OCI-LY1 (cell line): ENCODE measurements around the gene CPA3.
A peak's percentile ranks its signal among the peaks of the same experiment; 100 is the strongest.

Source experiments
- H2AFZ ChIP-seq: fragments of 200-600 bp; sonication (generic), shearing (Covaris generic); 2 replicates; pipeline ENCODE4 v1.6.0; 2014; ENCODE audit warnings: antibody characterized with exemption, mild to moderate bottlenecking, low read length
- H3F3A ChIP-seq: fragments of 200-600 bp; sonication (generic), shearing (Covaris generic); 2 replicates; pipeline ENCODE4 v1.6.0; 2014; ENCODE audit warnings: mild to moderate bottlenecking, antibody characterized with exemption, low read length, moderate library complexity; ENCODE audit not compliant: insufficient read depth
- H3K27ac ChIP-seq: fragments of 200-600 bp; sonication (generic); 2 replicates; pipeline ENCODE4 v1.5.1; 2014; ENCODE audit warnings: low read length, mixed run types, mild to moderate bottlenecking, low read depth; ENCODE audit not compliant: poor library complexity, severe bottlenecking
- H3K27me3 ChIP-seq: fragments of 200-600 bp; sonication (generic); 2 replicates; pipeline ENCODE4 v1.6.0; 2014; ENCODE audit warnings: antibody characterized with exemption, mild to moderate bottlenecking, low read length, moderate library complexity; ENCODE audit not compliant: insufficient read depth
- H3K36me3 ChIP-seq: fragments of 200-600 bp; sonication (generic); 2 replicates; pipeline ENCODE4 v1.6.1; 2014; ENCODE audit warnings: mild to moderate bottlenecking, antibody characterized with exemption, low read length, moderate library complexity, mixed read lengths; ENCODE audit not compliant: insufficient read depth
- H3K4me1 ChIP-seq: fragments of 200-600 bp; sonication (generic); 2 replicates; pipeline ENCODE4 v1.5.1; 2014; ENCODE audit warnings: mild to moderate bottlenecking, low read length, moderate library complexity; ENCODE audit not compliant: insufficient read depth, severe bottlenecking
- H3K4me2 ChIP-seq: fragments of 200-600 bp; sonication (generic), shearing (Covaris generic); 2 replicates; pipeline ENCODE4 v1.6.1; 2014; ENCODE audit warnings: low read length
- H3K4me3 ChIP-seq: fragments of 200-600 bp; sonication (generic); 2 replicates; pipeline ENCODE4 v1.5.1; 2014; ENCODE audit warnings: low read length, low read depth, mild to moderate bottlenecking, mixed read lengths; ENCODE audit not compliant: poor library complexity, severe bottlenecking
- H3K79me2 ChIP-seq: fragments of 200-600 bp; shearing (Covaris generic); 2 replicates; pipeline ENCODE4 v1.6.1; 2016; ENCODE audit warnings: mixed run types, low read length, mixed read lengths; ENCODE audit not compliant: insufficient read depth
- H3K9ac ChIP-seq: fragments of 200-600 bp; sonication (generic), shearing (Covaris generic); 2 replicates; pipeline ENCODE4 v1.6.1; 2014; ENCODE audit warnings: mild to moderate bottlenecking, low read length, mixed read lengths
- H3K9me2 ChIP-seq: fragments of 200-600 bp; sonication (generic), shearing (Covaris generic); 2 replicates; pipeline ENCODE4 v1.6.1; 2014; ENCODE audit warnings: low read depth, mild to moderate bottlenecking, low read length, mixed read lengths
- H3K9me3 ChIP-seq: fragments of 200-600 bp; shearing (Covaris generic); 2 replicates; pipeline ENCODE4 v1.6.1; 2014; ENCODE audit warnings: low read length, mixed read lengths
- H4K20me1 ChIP-seq: fragments of 200-600 bp; sonication (generic), shearing (Covaris generic); 2 replicates; pipeline ENCODE4 v1.6.0; 2016; ENCODE audit warnings: mild to moderate bottlenecking, low read length; ENCODE audit not compliant: insufficient read depth
- CTCF ChIP-seq: fragments of 200-600 bp; sonication (generic), shearing (Covaris generic); IDR thresholded peaks from 2 replicates; pipeline ENCODE4 v1.5.1; 2017; ENCODE audit warnings: mild to moderate bottlenecking, antibody characterized with exemption, low read length, moderate library complexity, mixed read lengths
- EZH2 ChIP-seq: fragments of 200-600 bp; sonication (generic), shearing (Covaris generic); IDR thresholded peaks from 2 replicates; pipeline ENCODE4 v1.8.0; 2017; ENCODE audit warnings: borderline replicate concordance, mixed run types, mild to moderate bottlenecking, antibody characterized with exemption, low read length, moderate library complexity, mixed read lengths

The CPA3 gene

DNA sequence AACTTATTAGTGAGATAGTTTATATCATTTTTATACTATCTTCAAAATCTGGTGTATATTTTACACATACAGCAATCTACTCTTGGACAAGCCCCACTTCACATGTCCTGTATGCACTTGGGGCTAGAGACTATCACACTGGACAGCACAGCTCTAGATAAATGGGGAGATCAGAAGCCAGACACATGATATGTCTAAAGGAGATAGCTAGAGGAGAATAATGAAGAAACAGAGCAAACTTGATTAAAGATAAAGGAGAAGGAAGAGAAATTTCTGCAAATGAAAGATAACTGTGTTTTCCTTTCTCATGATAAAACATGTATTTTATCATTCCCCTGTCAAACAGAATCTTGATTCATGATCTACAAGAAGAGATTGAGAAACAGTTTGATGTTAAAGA, 13.0 kb downstream of the CPA3 start:
- no peak overlapping the region for H3K9ac ChIP-seq
- no peaks in the 10 kb centered on the region for H3F3A ChIP-seq
- H4K20me1 ChIP-seq, result no peaks in the 10 kb centered on the region; the same call in 1 of the 2 replicates
- H3K79me2 ChIP-seq, result no peaks in the 10 kb centered on the region
- no peak overlapping the region for H3K4me3 ChIP-seq
- no peak overlapping the region for H3K27ac ChIP-seq
- TF ChIP-seq EZH2 (no peak), CTCF (no peak)
- no peaks in the 10 kb centered on the region for H3K9me3 ChIP-seq
- H3K4me2 ChIP-seq, result no peak overlapping the region
- H3K9me2 ChIP-seq, result no peaks in the 10 kb centered on the region
- no peaks in the 10 kb centered on the region; the same call in 1 of the 2 replicates for H3K27me3 ChIP-seq
- H3K36me3 ChIP-seq, result no peaks in the 10 kb centered on the region
- H3K4me1 ChIP-seq, result no peaks in the 10 kb centered on the region
- no peak overlapping the region for H2AFZ ChIP-seq

DNA sequence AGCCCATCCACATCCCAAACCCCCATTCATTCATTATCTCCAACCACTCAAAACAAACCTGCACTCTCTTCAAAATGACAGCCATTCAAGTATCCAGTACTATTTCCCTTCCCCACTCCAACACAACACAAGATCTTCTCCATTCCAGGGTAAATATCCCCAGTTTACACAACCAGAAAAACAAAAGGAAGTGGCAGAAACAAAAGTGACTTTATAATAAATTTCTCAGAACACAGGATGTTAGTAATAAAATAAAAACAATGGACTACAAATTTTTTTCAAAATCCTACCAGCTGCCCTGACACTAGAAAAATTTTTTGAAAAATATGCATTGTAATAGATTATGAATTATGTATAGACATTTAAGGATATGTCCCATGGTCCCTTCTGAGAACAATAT, 14.2 kb downstream of the CPA3 start:
- Histone ChIP-seq H3K4me3 (no peak overlapping the region), H3K9ac (no peak overlapping the region), H3K4me1 (no peaks in the 10 kb centered on the region), H4K20me1 (no peaks in the 10 kb centered on the region; the same call in 1 of the 2 replicates), H3K36me3 (no peaks in the 10 kb centered on the region), H3F3A (no peaks in the 10 kb centered on the region), H3K4me2 (no peak overlapping the region), H3K27me3 (no peaks in the 10 kb centered on the region; the same call in 1 of the 2 replicates), H3K9me3 (no peaks in the 10 kb centered on the region), H3K27ac (no peak overlapping the region), H3K9me2 (no peaks in the 10 kb centered on the region), H3K79me2 (no peaks in the 10 kb centered on the region), H2AFZ (no peak overlapping the region)
- TF ChIP-seq EZH2 (no peak), CTCF (no peak)

DNA sequence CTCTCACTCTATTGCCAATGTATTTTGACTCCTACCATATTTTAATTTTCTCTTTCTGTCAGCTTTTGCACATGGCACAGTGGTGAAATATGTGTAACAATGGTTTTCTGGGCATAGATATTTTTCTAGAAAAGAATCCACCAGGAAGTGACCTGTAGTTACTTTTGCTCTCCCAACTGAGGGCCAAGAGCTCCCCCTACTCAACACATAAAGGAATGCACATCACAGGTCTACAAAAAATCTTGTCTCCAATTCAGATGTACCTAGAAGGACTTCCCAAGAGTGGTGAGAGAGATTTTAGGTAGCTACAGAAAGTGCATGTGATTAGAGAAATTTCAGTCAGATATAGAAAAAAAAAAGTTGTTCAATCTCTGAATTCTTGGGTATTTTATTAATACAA, 15.6 kb downstream of the CPA3 start:
- Histone ChIP-seq H3K9me3 (no peaks in the 10 kb centered on the region), H3K27ac (no peak overlapping the region), H3K9ac (no peak overlapping the region), H3K4me3 (no peak overlapping the region), H4K20me1 (no peaks in the 10 kb centered on the region; the same call in 1 of the 2 replicates), H3F3A (no peaks in the 10 kb centered on the region), H3K27me3 (no peaks in the 10 kb centered on the region; the same call in 1 of the 2 replicates), H3K36me3 (no peaks in the 10 kb centered on the region), H3K4me2 (no peak overlapping the region), H3K79me2 (no peaks in the 10 kb centered on the region), H2AFZ (no peak overlapping the region), H3K4me1 (no peaks in the 10 kb centered on the region), H3K9me2 (no peaks in the 10 kb centered on the region)
- TF ChIP-seq CTCF (peak; percentile 58), EZH2 (no peak)
